BLaER1 treated with 17β-estradiol and CSF1 and Interleukin-3, amounts not matched to agents 10 nM and 100 nM (cell line): ENCODE measurements around the gene PHACTR3.

Experiments used
- H3K27ac ChIP-seq, 11 experiments: shearing (Covaris generic); formaldehyde crosslinking; 2 replicates each; pipeline ENCODE4 v1.8.1; 2022
- H3K27me3 ChIP-seq, 11 experiments: shearing (Covaris generic); formaldehyde crosslinking; 2 replicates each; pipeline ENCODE4 v1.8.1; 2022
- H3K36me3 ChIP-seq, 11 experiments: shearing (Covaris generic); formaldehyde crosslinking; 2 replicates each; pipeline ENCODE4 v1.8.1; 2022
- H3K4me1 ChIP-seq, 10 experiments: shearing (Covaris generic); formaldehyde crosslinking; 2 replicates each; pipeline ENCODE4 v1.8.1; 2022
- H3K4me2 ChIP-seq, 11 experiments: shearing (Covaris generic); formaldehyde crosslinking; 2 replicates each; pipeline ENCODE4 v1.8.1; 2022
- H3K4me3 ChIP-seq, 10 experiments: shearing (Covaris generic); formaldehyde crosslinking; 2 replicates each; pipeline ENCODE4 v1.8.1; 2022
- H3K9ac ChIP-seq, 11 experiments: shearing (Covaris generic); formaldehyde crosslinking; 2 replicates each; pipeline ENCODE4 v1.8.1; 2022
- H3K9me3 ChIP-seq, 11 experiments: shearing (Covaris generic); formaldehyde crosslinking; replicated peaks in 1 of 11; 2 replicates each; pipeline ENCODE4 v1.8.1; 2022
- H4K20me1 ChIP-seq, 11 experiments: shearing (Covaris generic); formaldehyde crosslinking; 2 replicates each; pipeline ENCODE4 v1.8.1; 2022
- Cebpa-rat ChIP-seq, 11 experiments: shearing (Covaris generic); IDR thresholded peaks; 2 replicates each; pipeline ENCODE4 v1.8.1; 2022

PHACTR3 gene

GRCh38 chr20:59730722-59731121, 126.4 kb downstream of the PHACTR3 start:
- H4K20me1 ChIP-seq = peaks cover 0 to 100% (median 15%) of the 10 kb centered on the region in 11 experiments; a peak in 13 of 22 replicates
- H3K9me3 ChIP-seq = no peaks in the 10 kb centered on the region
- H3K4me3 ChIP-seq = no peak overlapping the region
- H3K9ac ChIP-seq = no peak overlapping the region
- no peak overlapping the region; a peak in 1 of 22 replicates for H3K4me2 ChIP-seq
- no peak for TF ChIP-seq Cebpa-rat (IDR thresholded peaks at IDR 0.05)
- peaks cover 0 to 97% (median 18%) of the 10 kb centered on the region in 11 experiments; a peak in 11 of 22 replicates for H3K36me3 ChIP-seq
- peaks cover 18 to 97% (median 90%) of the 10 kb centered on the region in 10 experiments for H3K4me1 ChIP-seq
- peak overlapping the region in 1 of 11 experiments; percentile 66; a peak in 1 of 22 replicates for H3K27ac ChIP-seq
- H3K27me3 ChIP-seq = peaks cover 0 to 59% (median 0%) of the 10 kb centered on the region in 11 experiments; a peak in 4 of 22 replicates

GRCh38 chr20:59731376-59731775, 127.0 kb downstream of the PHACTR3 start:
- H3K4me1 ChIP-seq = peaks cover 12 to 97% (median 90%) of the 10 kb centered on the region in 10 experiments; a peak in 18 of 20 replicates
- H3K27ac ChIP-seq = no peak overlapping the region
- peaks cover 0 to 97% (median 18%) of the 10 kb centered on the region in 11 experiments; a peak in 11 of 22 replicates for H3K36me3 ChIP-seq
- no peak overlapping the region for H3K9ac ChIP-seq
- peaks cover 0 to 100% (median 20%) of the 10 kb centered on the region in 11 experiments; a peak in 14 of 22 replicates for H4K20me1 ChIP-seq
- no peaks in the 10 kb centered on the region for H3K9me3 ChIP-seq
- no peak overlapping the region for H3K4me2 ChIP-seq
- no peak overlapping the region for H3K4me3 ChIP-seq
- TF ChIP-seq Cebpa-rat (IDR thresholded peaks at IDR 0.05) = no peak
- H3K27me3 ChIP-seq = peaks cover 0 to 55% (median 0%) of the 10 kb centered on the region in 11 experiments; a peak in 4 of 22 replicates

- Histone ChIP-seq H3K4me3 (no peak overlapping the region), H3K27me3 (peaks cover 0 to 37% (median 0%) of the 10 kb centered on the region in 11 experiments; a peak in 3 of 22 replicates), H3K36me3 (peaks cover 0 to 98% (median 27%) of the 10 kb centered on the region in 11 experiments; a peak in 12 of 22 replicates), H4K20me1 (peaks cover 0 to 100% (median 27%) of the 10 kb centered on the region in 11 experiments; a peak in 13 of 22 replicates), H3K9ac (no peak overlapping the region), H3K27ac (0 out of 22 replicates have a peak overlapping the region, but pooled peaks of 2 of the 11 experiments have one; percentile 14 to 23), H3K4me1 (peaks cover 10 to 97% (median 88%) of the 10 kb centered on the region in 10 experiments; a peak in 18 of 20 replicates), H3K4me2 (peak overlapping the region; percentile 8 to 72 (median 54); a peak in 19 of 22 replicates), H3K9me3 (peaks cover 0 to 4% (median 0%) of the 10 kb centered on the region in 11 experiments; a peak in 2 of 22 replicates)
- no peak for TF ChIP-seq Cebpa-rat (IDR thresholded peaks at IDR 0.05)
Measured at GRCh38 chr20:59733351-59733750, 129.0 kb downstream of the PHACTR3 start.

- peak overlapping the region in 4 of 11 experiments; percentile 4 to 25 (median 11); a peak in 2 of 22 replicates for H3K9ac ChIP-seq
- H3K27ac ChIP-seq = peak overlapping the region in 4 of 11 experiments; percentile 10 to 39 (median 30); a peak in 4 of 22 replicates
- no peak for TF ChIP-seq Cebpa-rat (IDR thresholded peaks at IDR 0.05)
- H3K4me2 ChIP-seq = peak overlapping the region in 8 of 11 experiments; percentile 46 to 72 (median 54); a peak in 16 of 22 replicates
- H4K20me1 ChIP-seq = peaks cover 0 to 100% (median 27%) of the 10 kb centered on the region in 11 experiments; a peak in 13 of 22 replicates
- peaks cover 0 to 27% (median 0%) of the 10 kb centered on the region in 11 experiments; a peak in 2 of 22 replicates for H3K27me3 ChIP-seq
- H3K4me1 ChIP-seq = peaks cover 10 to 95% (median 79%) of the 10 kb centered on the region in 10 experiments; a peak in 18 of 20 replicates
- H3K9me3 ChIP-seq = peaks cover 0 to 16% (median 6%) of the 10 kb centered on the region in 11 experiments; a peak in 13 of 22 replicates
- peaks cover 0 to 97% (median 28%) of the 10 kb centered on the region in 11 experiments; a peak in 17 of 22 replicates for H3K36me3 ChIP-seq
- H3K4me3 ChIP-seq = no peak overlapping the region
Measured at GRCh38 chr20:59735486-59735885, 131.1 kb downstream of the PHACTR3 start.

- Histone ChIP-seq H3K27me3 (peaks cover 0 to 24% (median 0%) of the 10 kb centered on the region in 11 experiments; a peak in 2 of 22 replicates), H4K20me1 (peaks cover 0 to 100% (median 30%) of the 10 kb centered on the region in 11 experiments; a peak in 13 of 22 replicates), H3K4me2 (peak overlapping the region in 9 of 11 experiments; percentile 25 to 72 (median 54); a peak in 17 of 22 replicates), H3K4me3 (no peak overlapping the region), H3K4me1 (peaks cover 10 to 96% (median 81%) of the 10 kb centered on the region in 10 experiments; a peak in 18 of 20 replicates), H3K9ac (peak overlapping the region in 4 of 11 experiments; percentile 4 to 25 (median 11); a peak in 2 of 22 replicates), H3K36me3 (peaks cover 0 to 97% (median 31%) of the 10 kb centered on the region in 11 experiments; a peak in 17 of 22 replicates), H3K9me3 (peaks cover 0 to 16% (median 6%) of the 10 kb centered on the region in 11 experiments; a peak in 13 of 22 replicates), H3K27ac (peak overlapping the region in 4 of 11 experiments; percentile 10 to 39 (median 30); a peak in 4 of 22 replicates)
- TF ChIP-seq Cebpa-rat (IDR thresholded peaks at IDR 0.05) = no peak
Measured at GRCh38 chr20:59735917-59736316, 131.6 kb downstream of the PHACTR3 start.

- Histone ChIP-seq H4K20me1 (peaks cover 0 to 100% (median 35%) of the 10 kb centered on the region in 11 experiments; a peak in 13 of 22 replicates), H3K9ac (no peak overlapping the region), H3K27me3 (peaks cover 0 to 22% (median 0%) of the 10 kb centered on the region in 11 experiments; a peak in 3 of 22 replicates), H3K4me3 (no peak overlapping the region), H3K4me2 (peak overlapping the region in 8 of 11 experiments; percentile 46 to 72 (median 54); a peak in 14 of 22 replicates), H3K36me3 (peaks cover 0 to 97% (median 31%) of the 10 kb centered on the region in 11 experiments; a peak in 17 of 22 replicates), H3K9me3 (peaks cover 0 to 16% (median 6%) of the 10 kb centered on the region in 11 experiments; a peak in 13 of 22 replicates), H3K27ac (peak overlapping the region in 2 of 11 experiments; percentile 40 to 44; a peak in 3 of 22 replicates), H3K4me1 (peaks cover 10 to 98% (median 86%) of the 10 kb centered on the region in 10 experiments; a peak in 18 of 20 replicates)
- TF ChIP-seq Cebpa-rat (IDR thresholded peaks at IDR 0.05) = no peak
Measured at GRCh38 chr20:59736366-59736765, 132.0 kb downstream of the PHACTR3 start.

GRCh38 chr20:59737073-59737666, 132.8 kb downstream of the PHACTR3 start:
- Histone ChIP-seq H3K4me3 (no peak overlapping the region), H3K4me1 (peaks cover 10 to 100% (median 89%) of the 10 kb centered on the region in 10 experiments; a peak in 18 of 20 replicates), H3K27me3 (peaks cover 0 to 21% (median 0%) of the 10 kb centered on the region in 11 experiments; a peak in 2 of 22 replicates), H4K20me1 (peaks cover 0 to 100% (median 35%) of the 10 kb centered on the region in 11 experiments; a peak in 13 of 22 replicates), H3K36me3 (peaks cover 0 to 97% (median 31%) of the 10 kb centered on the region in 11 experiments; a peak in 17 of 22 replicates), H3K9me3 (peaks cover 0 to 16% (median 6%) of the 10 kb centered on the region in 11 experiments; a peak in 13 of 22 replicates), H3K27ac (peak overlapping the region in 2 of 11 experiments; percentile 40 to 44; a peak in 4 of 22 replicates), H3K4me2 (peak overlapping the region in 7 of 11 experiments; percentile 46 to 72 (median 54); a peak in 9 of 22 replicates), H3K9ac (peak overlapping the region in 3 of 11 experiments; percentile 2 to 33 (median 12); a peak in 2 of 22 replicates)
- TF ChIP-seq Cebpa-rat (IDR thresholded peaks at IDR 0.05) = no peak

- H4K20me1 ChIP-seq = peaks cover 0 to 100% (median 34%) of the 10 kb centered on the region in 11 experiments; a peak in 13 of 22 replicates
- no peak for TF ChIP-seq Cebpa-rat (IDR thresholded peaks at IDR 0.05)
- H3K27me3 ChIP-seq = peaks cover 0 to 28% (median 0%) of the 10 kb centered on the region in 11 experiments; a peak in 3 of 22 replicates
- peaks cover 0 to 16% (median 6%) of the 10 kb centered on the region in 11 experiments; a peak in 13 of 22 replicates for H3K9me3 ChIP-seq
- peaks cover 9 to 100% (median 89%) of the 10 kb centered on the region in 10 experiments; a peak in 18 of 20 replicates for H3K4me1 ChIP-seq
- H3K9ac ChIP-seq = no peak overlapping the region
- peaks cover 0 to 97% (median 33%) of the 10 kb centered on the region in 11 experiments; a peak in 17 of 22 replicates for H3K36me3 ChIP-seq
- H3K4me2 ChIP-seq = peak overlapping the region in 6 of 11 experiments; percentile 1 to 72 (median 24); a peak in 3 of 22 replicates
- peak overlapping the region in 1 of 11 experiments; percentile 23; a peak in 1 of 22 replicates for H3K27ac ChIP-seq
- H3K4me3 ChIP-seq = no peak overlapping the region
Measured at GRCh38 chr20:59737816-59738215, 133.5 kb downstream of the PHACTR3 start.
